Body of pancreas (tissue), 4 donors: ENCODE measurements around the gene PRUNE2.

Source experiments
- CTCF ChIP-seq, 7 experiments: fragments of 450-650 bp in 4 of 7; fragments of 200-600 bp in 3 of 7; sonication (generic) in 3 of 7; IDR thresholded peaks; one replicate each; pipeline ENCODE4 v1.5.1; 2016 to 2019; ENCODE audit warnings: antibody characterized with exemption in 7 of 7
- POLR2A ChIP-seq, 3 donors: fragments of 450-650 bp; IDR thresholded peaks; one replicate each; pipeline ENCODE4 v1.6.1; 2016; ENCODE audit warnings: antibody characterized with exemption in 3 of 3, mild to moderate bottlenecking in 2 of 3

- TF ChIP-seq CTCF (IDR thresholded peaks at IDR 0.05) (no peak), POLR2A (IDR thresholded peaks at IDR 0.05) (no peak)
Measured at GRCh38 chr9:76626980-76627379, 278.9 kb downstream of the PRUNE2 start.
